ENCODE results near the gene TBL1X. TPM values are rescaled to one million over a fixed set of nuclear protein-coding genes. Genes with fewer than 3 reads are reported as not detected.
A peak's percentile ranks its signal among the peaks of the same experiment; 100 is the strongest.

TBL1X gene
- total RNA-seq, 5 donors from 2014 or later (not counting 1 experiment from before 2014, with no cell fraction given): 21.0 to 50.8 (median 40.5) TPM

DNA sequence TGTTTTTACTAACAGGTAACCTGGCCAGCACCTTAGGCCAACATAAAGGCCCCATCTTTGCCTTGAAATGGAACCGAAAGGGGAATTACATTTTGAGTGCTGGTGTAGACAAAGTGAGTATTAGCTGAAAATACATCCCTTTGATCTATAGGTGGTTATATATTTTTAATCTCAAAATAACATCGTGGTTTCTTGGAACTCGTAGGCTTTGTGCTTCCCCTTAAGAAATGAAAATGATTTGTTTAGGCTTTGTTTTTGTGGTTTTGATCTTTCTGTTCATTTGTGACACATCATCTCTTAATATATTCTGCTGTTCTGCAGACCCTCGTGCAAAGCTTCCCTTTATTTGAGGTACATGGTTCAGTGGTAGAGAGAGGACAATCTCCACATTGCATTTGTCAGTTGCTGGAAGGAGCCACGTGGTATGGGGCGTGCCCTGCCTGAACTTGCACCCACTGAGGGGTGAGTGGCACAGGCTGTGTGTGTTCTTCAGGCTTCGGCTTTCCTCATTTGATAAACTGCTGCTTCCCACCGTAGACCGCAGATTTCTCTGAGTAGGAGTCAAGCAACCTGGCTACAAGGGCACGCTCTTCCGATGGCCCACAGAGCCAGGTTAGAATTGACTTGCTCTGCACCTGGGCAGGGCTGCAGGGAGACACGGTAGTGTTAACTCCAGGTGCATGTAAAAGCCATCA lies 228.6 kb downstream of the TBL1X start:
- Histone ChIP-seq H3K9me3 (no peaks in the 10 kb centered on the region), H3K4me1 (ENCODE audit: control insufficient read depth in 1 of 2, extremely low read depth in 1 of 2, insufficient read depth in 2 of 2, low read length in 2 of 2) (no peaks in the 10 kb centered on the region), H3K4me3 (ENCODE audit: control insufficient read depth in 1 of 2, extremely low read depth in 1 of 2, low read length in 1 of 2) (no peak overlapping the region), H3K27me3 (replicated peaks in 1 of 2; ENCODE audit: control insufficient read depth in 2 of 2, extremely low read depth in 1 of 2, insufficient read depth in 2 of 2, low read length in 1 of 2) (no peaks in the 10 kb centered on the region), H3K27ac (ENCODE audit: low read length) (no peak overlapping the region), H3K36me3 (ENCODE audit: control insufficient read depth in 2 of 2, extremely low read depth in 1 of 2, insufficient read depth in 1 of 2, low read length in 1 of 2) (peaks cover 5 to 34% of the 10 kb centered on the region in 2 donors)
- Mint-ChIP-seq H3K4me3 (no peak overlapping the region), H3K27me3 (no peaks in the 10 kb centered on the region), H3K36me3 (peaks cover 35% of the 10 kb centered on the region), H3K9me3 (no peaks in the 10 kb centered on the region), H3K4me1 (peaks cover 0 to 8% (median 5%) of the 10 kb centered on the region in 3 donors), H3K27ac (no peak overlapping the region)
- ATAC-seq (replicated peaks in 1 of 4) (peak in 1 of 4 experiments; percentile 26), DNase-seq (no peak)
- CTCF ChIA-PET: interaction anchor here in 1 of 2 donors (0.5 kb wide), 1 partner anchor 404 kb away, joined by 5 read pairs; no protein-coding TSS in a partner anchor
- 86% methylated on average over 2 of the region's 12 CpGs for WGBS (ENCODE audit: insufficient coverage)
- POLR2A ChIA-PET: interaction anchor here in 1 of 2 donors (0.6 kb wide), 1 partner anchor 427 kb away, joined by 3 read pairs; no protein-coding TSS in a partner anchor

- Mint-ChIP-seq H3K27ac (no peak overlapping the region), H3K36me3 (peaks cover 42% of the 10 kb centered on the region), H3K4me1 (peaks cover 0 to under 1% (median 0%) of the 10 kb centered on the region in 3 donors), H3K4me3 (no peak overlapping the region), H3K27me3 (no peaks in the 10 kb centered on the region), H3K9me3 (no peaks in the 10 kb centered on the region)
- ChIA-PET CTCF (interaction anchor here in 1 of 2 donors (1.1 kb wide), 1 partner anchor 11 kb away, joined by 3 read pairs; no protein-coding TSS in a partner anchor), POLR2A (no interaction called here)
- Histone ChIP-seq H3K36me3 (ENCODE audit: control insufficient read depth in 2 of 2, extremely low read depth in 1 of 2, insufficient read depth in 1 of 2, low read length in 1 of 2) (peaks cover 8 to 16% of the 10 kb centered on the region in 2 donors), H3K9me3 (no peaks in the 10 kb centered on the region), H3K27ac (ENCODE audit: low read length) (no peak overlapping the region), H3K4me1 (ENCODE audit: control insufficient read depth in 1 of 2, extremely low read depth in 1 of 2, insufficient read depth in 2 of 2, low read length in 2 of 2) (no peaks in the 10 kb centered on the region), H3K4me3 (ENCODE audit: control insufficient read depth in 1 of 2, extremely low read depth in 1 of 2, low read length in 1 of 2) (no peak overlapping the region), H3K27me3 (replicated peaks in 1 of 2; ENCODE audit: control insufficient read depth in 2 of 2, extremely low read depth in 1 of 2, insufficient read depth in 2 of 2, low read length in 1 of 2) (no peaks in the 10 kb centered on the region)
- ATAC-seq (replicated peaks in 1 of 4): no peak
- no peak for DNase-seq
- WGBS (ENCODE audit: insufficient coverage): 100% methylated on average over 1 of the region's 12 CpGs
Observed at GRCh38 chrX:9698576-9698975, 233.7 kb downstream of the TBL1X start.

DNA sequence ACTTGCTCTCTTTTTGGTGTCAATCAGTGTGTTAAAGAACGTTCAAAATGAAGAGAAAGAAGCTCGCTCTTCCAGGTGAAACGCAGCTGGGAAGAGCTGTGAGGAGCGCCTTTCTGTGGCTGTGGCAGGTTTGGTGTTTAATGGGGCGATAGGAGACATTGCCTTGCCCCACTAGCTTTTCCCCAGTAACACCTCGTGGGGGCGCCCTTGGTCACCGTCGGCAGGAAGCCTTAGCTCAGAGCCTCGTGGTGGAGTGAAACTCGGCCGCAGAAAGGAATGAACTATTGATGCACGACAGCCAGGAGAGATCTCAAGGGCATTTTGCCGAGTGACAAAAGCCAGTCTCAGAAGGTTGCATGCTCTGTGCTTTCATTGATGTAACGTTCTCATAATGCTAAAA lies 235.7 kb downstream of the TBL1X start:
- 100% methylated on average over 5 of the region's 15 CpGs for WGBS (ENCODE audit: insufficient coverage)

GRCh38 chrX:9701790-9702189 lies 236.9 kb downstream of the TBL1X start:
- POLR2A ChIA-PET: interaction anchor here in 1 of 2 donors (0.6 to 0.7 kb wide), 2 partner anchors 870 to 910 kb away, joined by 5 to 8 read pairs; no protein-coding TSS in a partner anchor
- Mint-ChIP-seq H3K36me3 (peaks cover 45% of the 10 kb centered on the region), H3K27ac (no peak overlapping the region), H3K4me1 (no peaks in the 10 kb centered on the region), H3K4me3 (no peak overlapping the region), H3K27me3 (no peaks in the 10 kb centered on the region), H3K9me3 (peaks cover 0 to 6% (median 0%) of the 10 kb centered on the region in 3 donors)
- Histone ChIP-seq H3K27me3 (replicated peaks in 1 of 2; ENCODE audit: control insufficient read depth in 2 of 2, extremely low read depth in 1 of 2, insufficient read depth in 2 of 2, low read length in 1 of 2) (no peaks in the 10 kb centered on the region), H3K4me1 (ENCODE audit: control insufficient read depth in 1 of 2, extremely low read depth in 1 of 2, insufficient read depth in 2 of 2, low read length in 2 of 2) (no peaks in the 10 kb centered on the region), H3K27ac (ENCODE audit: low read length) (no peak overlapping the region), H3K36me3 (ENCODE audit: control insufficient read depth in 2 of 2, extremely low read depth in 1 of 2, insufficient read depth in 1 of 2, low read length in 1 of 2) (peaks cover 5 to 16% of the 10 kb centered on the region in 2 donors), H3K9me3 (no peaks in the 10 kb centered on the region), H3K4me3 (ENCODE audit: control insufficient read depth in 1 of 2, extremely low read depth in 1 of 2, low read length in 1 of 2) (no peak overlapping the region)
- DNase-seq: no peak
- WGBS (ENCODE audit: insufficient coverage): 100% methylated on average over 2 of the region's 12 CpGs
- CTCF ChIA-PET: interaction anchor here in 1 of 2 donors (0.6 kb wide), 2 partner anchors 26 to 27 kb away, joined by 3 to 6 read pairs; no protein-coding TSS in a partner anchor
- no peak for ATAC-seq (replicated peaks in 1 of 4)

More for the DNA sequence above, 235.7 kb downstream of the TBL1X start:
- Histone ChIP-seq H3K4me3 (ENCODE audit: control insufficient read depth in 1 of 2, extremely low read depth in 1 of 2, low read length in 1 of 2) (no peak overlapping the region), H3K36me3 (ENCODE audit: control insufficient read depth in 2 of 2, extremely low read depth in 1 of 2, insufficient read depth in 1 of 2, low read length in 1 of 2) (peaks cover 5 to 16% of the 10 kb centered on the region in 2 donors), H3K4me1 (ENCODE audit: control insufficient read depth in 1 of 2, extremely low read depth in 1 of 2, insufficient read depth in 2 of 2, low read length in 2 of 2) (no peaks in the 10 kb centered on the region), H3K9me3 (no peaks in the 10 kb centered on the region), H3K27ac (ENCODE audit: low read length) (no peak overlapping the region), H3K27me3 (replicated peaks in 1 of 2; ENCODE audit: control insufficient read depth in 2 of 2, extremely low read depth in 1 of 2, insufficient read depth in 2 of 2, low read length in 1 of 2) (no peaks in the 10 kb centered on the region)
- H3K4me1 Mint-ChIP-seq: no peaks in the 10 kb centered on the region
- no peak overlapping the region for H3K27ac Mint-ChIP-seq
- no peak overlapping the region for H3K4me3 Mint-ChIP-seq
- no peak for DNase-seq
- no peak for ATAC-seq (replicated peaks in 1 of 4)
- H3K9me3 Mint-ChIP-seq: peaks cover 0 to 6% (median 0%) of the 10 kb centered on the region in 3 donors
- ChIA-PET CTCF (no interaction called here), POLR2A (interaction anchor here in 1 of 2 donors (0.6 kb wide), 1 partner anchor 124 kb away, joined by 8 read pairs; no protein-coding TSS in a partner anchor)
- H3K36me3 Mint-ChIP-seq: peaks cover 54% of the 10 kb centered on the region
- no peaks in the 10 kb centered on the region for H3K27me3 Mint-ChIP-seq

DNA sequence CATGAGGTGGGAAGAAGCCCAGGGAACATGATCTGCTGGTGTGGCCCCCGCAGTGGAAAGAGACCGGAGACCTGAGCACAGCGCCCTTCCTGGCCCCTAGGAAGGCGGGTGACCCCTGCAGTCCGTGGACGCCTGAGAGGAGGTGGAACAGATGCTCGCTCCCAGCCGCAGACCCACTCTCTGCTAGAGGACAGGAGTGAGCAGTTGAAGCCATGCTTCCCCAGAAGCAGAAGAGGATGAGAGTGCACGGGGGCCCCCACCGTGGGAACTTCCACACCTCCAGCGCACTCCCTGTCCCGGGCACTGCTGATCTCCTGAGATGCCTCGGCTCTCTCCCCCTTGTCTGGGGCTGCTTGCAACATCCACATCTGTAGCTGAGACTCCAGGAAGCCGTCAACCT lies 238.5 kb downstream of the TBL1X start:
- Histone ChIP-seq H3K36me3 (ENCODE audit: control insufficient read depth in 2 of 2, extremely low read depth in 1 of 2, insufficient read depth in 1 of 2, low read length in 1 of 2) (peaks cover 5 to 10% of the 10 kb centered on the region in 2 donors), H3K4me3 (ENCODE audit: control insufficient read depth in 1 of 2, extremely low read depth in 1 of 2, low read length in 1 of 2) (no peak overlapping the region), H3K9me3 (no peaks in the 10 kb centered on the region), H3K27ac (ENCODE audit: low read length) (no peak overlapping the region), H3K27me3 (replicated peaks in 1 of 2; ENCODE audit: control insufficient read depth in 2 of 2, extremely low read depth in 1 of 2, insufficient read depth in 2 of 2, low read length in 1 of 2) (no peaks in the 10 kb centered on the region), H3K4me1 (ENCODE audit: control insufficient read depth in 1 of 2, extremely low read depth in 1 of 2, insufficient read depth in 2 of 2, low read length in 2 of 2) (peaks cover 0 to 1% of the 10 kb centered on the region in 2 experiments)
- ChIA-PET CTCF (no interaction called here), POLR2A (no interaction called here)
- H3K36me3 Mint-ChIP-seq: peaks cover 41% of the 10 kb centered on the region
- no peak overlapping the region for H3K4me3 Mint-ChIP-seq
- peaks cover 0 to 6% (median 0%) of the 10 kb centered on the region in 3 donors for H3K9me3 Mint-ChIP-seq
- ATAC-seq (replicated peaks in 1 of 4): no peak
- no peak for DNase-seq
- no peak overlapping the region for H3K27ac Mint-ChIP-seq
- WGBS (ENCODE audit: insufficient coverage): 96% methylated on average over 13 of the region's 14 CpGs
- peaks cover 0 to 5% (median 4%) of the 10 kb centered on the region in 3 donors for H3K4me1 Mint-ChIP-seq
- H3K27me3 Mint-ChIP-seq: no peaks in the 10 kb centered on the region

DNA sequence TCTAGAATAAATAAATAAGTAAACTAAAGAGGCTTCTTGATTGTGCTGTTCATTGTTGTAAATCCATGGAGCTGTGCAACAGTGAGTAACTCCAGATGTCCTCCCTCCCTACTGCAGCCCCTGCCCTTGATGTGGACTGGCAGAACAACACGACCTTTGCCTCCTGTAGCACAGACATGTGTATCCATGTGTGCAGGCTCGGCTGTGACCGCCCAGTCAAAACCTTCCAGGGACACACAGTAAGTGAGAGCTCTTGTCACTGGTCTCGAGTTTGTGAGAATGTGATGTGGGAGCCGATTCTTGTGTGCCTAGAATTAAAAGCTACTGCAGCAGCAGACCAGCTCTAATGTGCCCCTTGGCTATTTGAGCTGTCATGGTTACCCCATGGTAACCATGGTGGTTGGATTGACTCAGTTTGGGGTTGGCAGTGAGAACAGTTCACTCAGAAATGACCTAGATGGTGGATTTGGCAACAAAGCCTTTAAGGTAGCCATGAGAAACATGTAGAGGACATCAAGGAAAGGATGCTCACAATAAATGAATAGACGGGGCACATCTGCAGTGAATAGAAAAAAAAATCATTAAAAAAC lies 240.1 kb downstream of the TBL1X start:
- CTCF ChIA-PET: interaction anchor here in 1 of 2 donors (0.6 kb wide), 1 partner anchor 887 kb away, joined by 4 read pairs; no protein-coding TSS in a partner anchor
- H3K36me3 Mint-ChIP-seq: peaks cover 41% of the 10 kb centered on the region
- peaks cover 9 to 13% (median 11%) of the 10 kb centered on the region in 3 donors for H3K4me1 Mint-ChIP-seq
- Histone ChIP-seq H3K4me3 (ENCODE audit: control insufficient read depth in 1 of 2, extremely low read depth in 1 of 2, low read length in 1 of 2) (no peak overlapping the region), H3K27ac (ENCODE audit: low read length) (no peak overlapping the region), H3K27me3 (replicated peaks in 1 of 2; ENCODE audit: control insufficient read depth in 2 of 2, extremely low read depth in 1 of 2, insufficient read depth in 2 of 2, low read length in 1 of 2) (no peaks in the 10 kb centered on the region), H3K36me3 (ENCODE audit: control insufficient read depth in 2 of 2, extremely low read depth in 1 of 2, insufficient read depth in 1 of 2, low read length in 1 of 2) (peaks cover 5 to 16% of the 10 kb centered on the region in 2 donors), H3K9me3 (no peaks in the 10 kb centered on the region), H3K4me1 (ENCODE audit: control insufficient read depth in 1 of 2, extremely low read depth in 1 of 2, insufficient read depth in 2 of 2, low read length in 2 of 2) (peaks cover 0 to 7% of the 10 kb centered on the region in 2 experiments)
- H3K27ac Mint-ChIP-seq: no peak overlapping the region
- WGBS (ENCODE audit: insufficient coverage): 100% methylated on average over 2 of the region's 6 CpGs
- no peak overlapping the region for H3K4me3 Mint-ChIP-seq
- peaks cover 0 to 6% (median 0%) of the 10 kb centered on the region in 3 donors for H3K9me3 Mint-ChIP-seq
- POLR2A ChIA-PET: no interaction called here
- H3K27me3 Mint-ChIP-seq: no peaks in the 10 kb centered on the region
- DNase-seq (no peak), ATAC-seq (replicated peaks in 1 of 4) (no peak)

Measured in T-cell (primary cell).